AG10803 (cell line): ENCODE measurements around the gene PRKCE.

Experiments
- DNase-seq: peaks from one replicate; pipeline ENCODE4 v3.0.0; 2010; ENCODE audit warnings: low read depth
- H3K4me3 ChIP-seq: 2 replicates; pipeline ENCODE4 v1.5.1; 2011; ENCODE audit warnings: mild to moderate bottlenecking, low read length, control low read depth
- CTCF ChIP-seq: conservative IDR thresholded peaks from 2 replicates; pipeline ENCODE4 v1.5.1; 2011; ENCODE audit warnings: mild to moderate bottlenecking, low read length, control low read depth, inconsistent platforms

Gene PRKCE

GRCh38 chr2:46075848-46076247 is 424.4 kb downstream of the PRKCE start:
- TF ChIP-seq CTCF: no peak
- no peak for DNase-seq
- H3K4me3 ChIP-seq: no peak overlapping the region

- peak; percentile 54 for DNase-seq
- no peak for TF ChIP-seq CTCF
- H3K4me3 ChIP-seq: no peak overlapping the region
Measured at GRCh38 chr2:46076251-46076650, 424.8 kb downstream of the PRKCE start.

GRCh38 chr2:46076875-46077274 is 425.4 kb downstream of the PRKCE start:
- TF ChIP-seq CTCF: no peak
- no peak overlapping the region for H3K4me3 ChIP-seq
- DNase-seq: no peak

GRCh38 chr2:46077522-46078107 is 426.1 kb downstream of the PRKCE start:
- H3K4me3 ChIP-seq: no peak overlapping the region
- DNase-seq: no peak
- TF ChIP-seq CTCF: no peak

- no peak for DNase-seq
- no peak for TF ChIP-seq CTCF
- H3K4me3 ChIP-seq: no peak overlapping the region
Measured at GRCh38 chr2:46079985-46080560, 428.6 kb downstream of the PRKCE start.

- TF ChIP-seq CTCF: no peak
- H3K4me3 ChIP-seq: no peak overlapping the region
- DNase-seq: peak; percentile 100
Measured at GRCh38 chr2:46082531-46083485, 431.3 kb downstream of the PRKCE start.
